ENCODE results near the gene KRTAP1-4.
"Not testable (repeated sequence)": the region's sequence is repeated elsewhere in the genome, so short reads cannot be mapped to it uniquely, and the experiment has no call there.

The KRTAP1-4 gene

GRCh38 chr17:41010441-41010840 is 19.6 kb downstream of the KRTAP1-4 start:
- no peak for DNase-seq (ENCODE audit: low read depth)
- H3K4me3 ChIP-seq (ENCODE audit: low read depth, low read length): no peak overlapping the region

- H3K4me3 ChIP-seq (ENCODE audit: low read depth, low read length): no peak overlapping the region
- no peak for DNase-seq (ENCODE audit: low read depth)
Measured at GRCh38 chr17:41009936-41010335, 20.1 kb downstream of the KRTAP1-4 start.

GRCh38 chr17:41009301-41009760 is 20.7 kb downstream of the KRTAP1-4 start:
- H3K4me3 ChIP-seq (ENCODE audit: low read depth, low read length): no peak overlapping the region
- DNase-seq (ENCODE audit: low read depth): no peak

DNA sequence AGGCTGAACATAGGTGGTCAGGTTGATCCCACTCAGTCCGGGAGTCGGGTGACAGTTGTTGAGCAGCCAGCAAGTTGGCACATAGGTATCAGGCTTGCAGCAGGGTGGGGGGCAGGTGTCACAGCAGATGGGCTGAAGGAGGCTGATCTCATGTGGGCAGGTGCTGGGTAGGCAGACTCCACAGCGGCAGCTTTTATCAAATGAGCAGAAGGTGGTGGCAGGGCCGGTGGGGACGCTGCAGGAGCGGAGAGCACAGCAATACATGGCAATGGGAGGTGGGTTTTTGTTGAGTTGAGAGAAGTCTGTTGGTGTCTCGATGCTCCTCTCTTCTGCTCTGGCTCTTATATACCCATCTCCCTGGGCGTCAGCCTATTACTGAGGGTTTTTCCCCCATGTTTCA is 21.2 kb downstream of the KRTAP1-4 start, which contains the start of gene KRTAP3-1:
Gene KRTAP3-1 (minus strand): TSS at position 318 of the 400 bp plus-strand sequence. CDS start 54 bp downstream, at position 264.
- no peak for DNase-seq (ENCODE audit: low read depth)

GRCh38 chr17:41004397-41004796 is 25.6 kb downstream of the KRTAP1-4 start:
- no peak overlapping the region for H3K4me3 ChIP-seq (ENCODE audit: low read depth, low read length)

More for the DNA sequence above, 21.2 kb downstream of the KRTAP1-4 start, which contains the start of gene KRTAP3-1:
- H3K4me3 ChIP-seq (ENCODE audit: low read depth, low read length): no peak within 1 kb of the TSS

GRCh38 chr17:41003926-41004325 is 26.1 kb downstream of the KRTAP1-4 start:
- DNase-seq (ENCODE audit: low read depth): no peak

More at GRCh38 chr17:41004397-41004796, 25.6 kb downstream of the KRTAP1-4 start:
- DNase-seq (ENCODE audit: low read depth): no peak

DNA sequence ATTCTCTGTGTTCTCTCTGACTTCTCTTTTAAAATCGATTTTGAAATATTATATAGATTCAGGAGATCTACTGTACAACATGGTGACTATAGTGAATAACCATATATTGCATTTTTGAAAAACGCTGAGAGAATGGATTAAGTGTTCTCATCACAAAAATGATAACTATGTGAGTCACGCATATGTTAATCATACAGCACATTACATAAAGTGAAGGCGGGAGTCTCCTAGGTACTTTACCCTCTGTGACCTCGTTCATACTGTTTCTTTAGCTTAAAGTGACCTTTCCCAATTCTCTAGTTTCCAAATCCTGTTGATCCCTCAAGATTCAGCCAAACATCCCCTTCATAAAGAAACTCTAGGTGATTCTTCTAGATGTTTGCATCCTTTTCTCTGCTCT is 27.2 kb downstream of the KRTAP1-4 start:
- no peak for DNase-seq (ENCODE audit: low read depth)

More at GRCh38 chr17:41003926-41004325, 26.1 kb downstream of the KRTAP1-4 start:
- H3K4me3 ChIP-seq (ENCODE audit: low read depth, low read length): no peak overlapping the region

DNA sequence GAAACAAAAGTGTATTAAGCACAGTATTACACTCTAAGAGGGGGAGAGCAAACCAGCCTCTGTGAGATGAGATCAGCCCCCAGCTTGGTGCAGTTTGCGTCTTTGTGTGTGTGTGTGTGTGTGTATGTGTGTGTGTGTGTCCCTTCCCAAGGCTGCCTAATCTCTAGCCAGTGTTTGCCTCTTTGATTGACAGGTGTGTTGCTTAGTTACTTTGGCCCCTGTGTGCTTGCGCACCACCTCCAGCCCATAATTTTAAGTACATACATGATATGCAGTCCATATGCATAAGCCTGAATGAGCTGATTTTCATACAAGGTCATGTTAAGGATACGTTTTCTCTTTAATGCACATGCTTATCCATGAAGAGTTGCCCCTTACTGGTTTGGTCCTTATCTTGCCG is 28.2 kb downstream of the KRTAP1-4 start:
- H3K4me3 ChIP-seq (ENCODE audit: low read depth, low read length): no peak overlapping the region
- no peak for DNase-seq (ENCODE audit: low read depth)

More for the DNA sequence above, 27.2 kb downstream of the KRTAP1-4 start:
- H3K4me3 ChIP-seq (ENCODE audit: low read depth, low read length): no peak overlapping the region

DNA sequence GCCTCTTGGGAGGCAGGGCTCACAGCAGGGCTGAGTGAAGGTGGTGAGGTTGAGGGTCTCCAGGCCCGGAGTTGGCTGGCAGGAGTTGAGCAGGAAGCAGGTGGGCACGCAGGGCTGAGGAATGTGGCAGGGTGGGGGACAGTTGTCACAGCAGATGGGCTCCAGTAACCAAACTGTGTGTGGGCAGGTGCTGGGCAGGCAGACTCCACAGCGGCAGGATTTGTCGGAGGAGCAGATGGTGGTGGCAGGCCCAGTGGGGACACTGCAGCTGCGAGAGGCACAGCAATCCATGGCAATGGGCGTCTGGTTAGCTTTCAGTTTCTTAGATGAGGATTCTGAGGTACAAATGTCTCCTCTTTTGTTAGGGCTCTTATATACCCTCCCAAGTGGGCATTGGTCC is 30.4 kb downstream of the KRTAP1-4 start, which contains the start of gene KRTAP3-2:
Gene KRTAP3-2 (minus strand): TSS at position 344 of the 400 bp plus-strand sequence. CDS start 53 bp downstream, at position 291.
- not testable (repeated sequence) for DNase-seq (ENCODE audit: low read depth)

DNA sequence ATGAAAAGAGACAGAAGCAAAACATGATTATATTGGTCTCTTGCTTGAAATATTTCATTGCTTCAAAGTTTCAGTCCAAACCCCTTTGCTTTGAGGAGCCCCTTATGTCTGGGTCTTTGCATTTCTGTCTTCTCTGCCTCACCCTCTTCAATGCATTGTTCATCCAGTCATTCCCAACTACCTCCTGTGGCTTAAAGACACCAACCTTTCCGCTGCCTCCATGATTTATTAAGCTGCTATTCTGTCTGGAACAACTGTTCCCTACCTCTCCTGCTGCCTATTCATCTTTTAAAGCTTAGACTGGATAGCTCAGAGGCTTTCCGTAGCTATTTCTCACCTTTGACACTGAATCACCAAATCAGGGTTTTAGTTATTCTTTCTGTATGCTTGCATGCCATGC is 32.6 kb downstream of the KRTAP1-4 start:
- DNase-seq (ENCODE audit: low read depth): no peak
- H3K4me3 ChIP-seq (ENCODE audit: low read depth, low read length): no peak overlapping the region

More for the DNA sequence above, 30.4 kb downstream of the KRTAP1-4 start, which contains the start of gene KRTAP3-2:
- not testable (repeated sequence) for H3K4me3 ChIP-seq (ENCODE audit: low read depth, low read length)

GRCh38 chr17:40996829-40997228 is 33.2 kb downstream of the KRTAP1-4 start:
- no peak for DNase-seq (ENCODE audit: low read depth)
- H3K4me3 ChIP-seq (ENCODE audit: low read depth, low read length): no peak overlapping the region

GRCh38 chr17:40995116-40995515 is 34.9 kb downstream of the KRTAP1-4 start:
- no peak for DNase-seq (ENCODE audit: low read depth)
- no peak overlapping the region for H3K4me3 ChIP-seq (ENCODE audit: low read depth, low read length)

GRCh38 chr17:40993839-40994238 is 36.2 kb downstream of the KRTAP1-4 start, which contains the start of gene KRTAP3-3:
Gene KRTAP3-3 (minus strand): TSS chr17:40994164. CDS start chr17:40994097, 67 bp downstream.
- H3K4me3 ChIP-seq (ENCODE audit: low read depth, low read length): no peak within 1 kb of the TSS
- no peak for DNase-seq (ENCODE audit: low read depth)

DNA sequence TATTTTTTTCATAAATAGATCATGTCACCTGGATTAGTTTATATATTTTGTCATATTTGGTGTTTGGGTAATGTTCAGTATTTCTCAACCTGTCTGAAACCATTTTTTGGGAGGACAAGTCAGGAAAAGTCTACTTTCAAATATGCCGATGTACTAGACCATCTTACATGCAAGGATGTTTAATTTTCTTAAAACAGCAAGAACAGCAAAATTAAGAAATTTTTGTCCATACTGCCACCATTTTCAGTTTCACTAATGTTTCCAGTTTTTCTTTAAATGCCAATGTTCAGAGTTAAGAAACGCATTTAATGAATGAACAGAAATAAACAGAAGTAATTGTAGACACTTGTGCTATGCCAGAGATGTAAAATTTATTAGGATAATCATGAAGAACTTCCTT is 36.9 kb downstream of the KRTAP1-4 start:
- no peak for DNase-seq (ENCODE audit: low read depth)
- no peak overlapping the region for H3K4me3 ChIP-seq (ENCODE audit: low read depth, low read length)

DNA sequence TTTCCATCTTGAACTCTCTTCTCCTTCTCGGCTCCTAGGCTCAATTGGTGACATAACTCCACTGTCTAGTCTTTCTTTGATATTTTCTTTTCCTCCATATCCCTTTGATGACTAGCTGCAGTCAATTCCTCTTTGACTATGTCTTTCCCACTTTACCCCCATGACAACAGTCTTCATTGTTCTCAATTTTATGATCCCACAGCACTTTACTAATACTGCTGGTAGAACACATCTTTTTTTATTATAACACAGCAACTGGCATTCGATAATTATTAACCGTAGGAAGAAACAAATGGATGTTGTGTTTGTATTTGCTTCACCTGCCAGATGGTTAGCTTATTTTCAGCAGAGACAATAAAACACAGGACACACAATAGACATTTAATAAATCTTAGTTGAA is 37.3 kb downstream of the KRTAP1-4 start:
- DNase-seq (ENCODE audit: low read depth): no peak
- no peak overlapping the region for H3K4me3 ChIP-seq (ENCODE audit: low read depth, low read length)

- no peak overlapping the region for H3K4me3 ChIP-seq (ENCODE audit: low read depth, low read length)
- no peak for DNase-seq (ENCODE audit: low read depth)
Measured at GRCh38 chr17:40986920-40987319, 43.1 kb downstream of the KRTAP1-4 start.

DNA sequence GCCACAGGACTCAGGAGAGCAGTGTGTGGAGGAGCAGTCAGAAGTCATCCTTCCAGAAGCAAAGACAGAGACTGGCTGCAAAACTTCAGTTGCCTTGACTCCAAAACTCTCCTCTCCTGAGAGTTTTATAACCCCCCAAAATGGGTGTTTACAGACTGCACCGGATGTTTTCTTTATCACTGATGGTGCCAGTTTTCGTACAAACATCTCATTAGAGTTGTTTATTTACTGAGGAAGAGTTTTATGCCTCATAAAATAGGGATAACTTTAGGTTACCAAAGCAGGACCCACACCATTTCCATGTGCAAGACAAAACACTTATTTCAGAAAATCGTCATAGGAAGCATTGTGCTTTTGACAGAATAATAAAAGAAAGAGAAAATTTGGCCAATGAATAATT is 45.8 kb downstream of the KRTAP1-4 start, which contains the start of gene KRT40:
Gene KRT40 (minus strand): TSS at position 101 of the 400 bp plus-strand sequence. CDS start 53 bp downstream, at position 48.
- DNase-seq (ENCODE audit: low read depth): no peak
- no peak within 1 kb of the TSS for H3K4me3 ChIP-seq (ENCODE audit: low read depth, low read length)

- no peak for DNase-seq (ENCODE audit: low read depth)
- no peak overlapping the region for H3K4me3 ChIP-seq (ENCODE audit: low read depth, low read length)
Measured at GRCh38 chr17:40981115-40981514, 48.9 kb downstream of the KRTAP1-4 start.

- peak; percentile 28 for DNase-seq (ENCODE audit: low read depth)
Measured at GRCh38 chr17:40980596-40980995, 49.4 kb downstream of the KRTAP1-4 start.

DNA sequence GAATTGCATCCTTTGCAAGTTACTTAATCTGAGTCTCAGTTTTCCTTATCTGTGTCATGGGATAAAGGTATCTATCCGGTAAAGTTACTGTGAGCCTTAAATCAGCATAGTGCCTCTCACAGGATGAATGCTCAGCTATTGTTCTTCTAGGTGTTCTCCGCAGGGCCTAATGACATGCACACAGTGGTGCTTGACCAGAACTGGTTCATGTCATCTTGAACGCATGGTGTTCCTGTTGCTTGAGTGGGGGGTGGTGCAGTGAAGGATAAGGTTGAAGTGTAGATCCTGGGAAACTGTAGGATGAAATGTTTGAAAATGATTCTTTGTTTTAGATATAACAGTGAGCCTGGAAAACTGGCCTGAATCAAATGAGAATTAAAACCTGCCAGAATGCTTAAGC is 49.9 kb downstream of the KRTAP1-4 start:
- DNase-seq (ENCODE audit: low read depth): no peak
- H3K4me3 ChIP-seq (ENCODE audit: low read depth, low read length): no peak overlapping the region

More at GRCh38 chr17:40980596-40980995, 49.4 kb downstream of the KRTAP1-4 start:
- H3K4me3 ChIP-seq (ENCODE audit: low read depth, low read length): no peak overlapping the region

Data from skeletal muscle cell (primary cell).